GM18907 (cell line): ENCODE data around the gene USP6NL.

ENCODE experiments used
- ATAC-seq: cut with Tn5 transposase; IDR thresholded peaks from one replicate; pipeline ENCODE4 v1.9.1; 2021; ENCODE audit warnings: mild to moderate bottlenecking, moderate library complexity; ENCODE audit not compliant: unreplicated experiment

USP6NL gene

DNA sequence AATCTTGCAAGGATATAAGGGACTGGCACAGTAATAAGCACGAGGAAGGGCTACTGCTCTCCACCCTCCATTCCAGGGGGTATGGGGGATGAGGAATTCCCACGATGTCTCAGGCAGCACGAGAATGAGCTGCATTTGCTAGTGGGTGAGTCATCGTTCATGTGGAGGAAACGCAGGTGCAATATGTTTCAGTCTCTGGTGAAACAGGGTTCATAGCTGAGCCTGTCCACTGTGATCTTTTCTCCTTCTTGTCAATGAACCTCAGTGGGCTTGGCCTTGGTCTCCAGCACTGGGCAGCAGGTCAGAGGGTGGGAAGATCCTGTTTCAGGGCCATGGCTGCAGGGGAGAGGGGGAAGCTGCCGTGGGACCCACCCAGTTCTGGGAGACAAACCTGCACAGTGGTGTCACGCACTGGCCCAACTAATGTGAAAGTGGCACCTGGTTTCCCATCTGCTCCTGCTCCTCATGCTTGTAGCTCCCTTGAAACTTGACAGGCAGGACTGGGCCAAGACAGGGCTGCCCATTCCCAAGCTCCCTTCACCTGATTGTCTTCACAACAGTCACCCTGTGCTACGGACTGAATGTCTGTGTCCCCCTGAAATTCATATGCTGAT is 181.9 kb downstream of the USP6NL start:
- no peak for ATAC-seq

DNA sequence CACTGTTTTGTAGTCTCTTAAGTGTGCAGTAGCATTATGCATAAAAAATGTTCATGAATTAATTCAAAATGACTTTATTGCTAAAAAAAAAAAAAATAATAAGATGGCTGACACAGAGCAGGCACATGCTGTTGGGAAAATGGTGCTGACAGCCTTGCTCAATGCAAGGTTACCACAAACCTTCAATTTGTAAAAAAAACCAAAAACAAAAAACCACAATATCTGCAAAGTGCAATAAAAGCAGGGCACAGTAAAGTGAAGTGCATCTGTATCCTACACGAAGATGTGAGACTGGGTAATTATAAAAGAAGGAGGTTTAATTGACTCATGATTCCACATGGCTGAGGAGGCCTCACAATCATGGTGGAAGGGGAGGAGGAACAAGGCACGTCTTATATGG is 185.8 kb downstream of the USP6NL start:
- ATAC-seq, result no peak

DNA sequence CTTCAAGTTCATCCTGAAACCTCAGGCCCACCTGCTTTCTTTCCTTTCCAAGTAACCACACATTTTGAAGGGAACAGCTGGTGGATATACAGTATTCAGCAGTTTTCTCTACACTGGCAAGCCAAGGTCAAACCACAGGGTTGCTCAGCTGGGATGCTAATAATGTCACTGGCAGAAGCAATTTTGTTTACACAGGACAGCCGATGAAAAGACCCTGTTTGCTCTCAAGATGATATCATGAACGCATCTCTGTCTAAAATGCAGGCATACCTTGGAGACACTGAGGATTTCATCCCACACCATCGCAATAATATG is 186.2 kb downstream of the USP6NL start:
- no peak for ATAC-seq

DNA sequence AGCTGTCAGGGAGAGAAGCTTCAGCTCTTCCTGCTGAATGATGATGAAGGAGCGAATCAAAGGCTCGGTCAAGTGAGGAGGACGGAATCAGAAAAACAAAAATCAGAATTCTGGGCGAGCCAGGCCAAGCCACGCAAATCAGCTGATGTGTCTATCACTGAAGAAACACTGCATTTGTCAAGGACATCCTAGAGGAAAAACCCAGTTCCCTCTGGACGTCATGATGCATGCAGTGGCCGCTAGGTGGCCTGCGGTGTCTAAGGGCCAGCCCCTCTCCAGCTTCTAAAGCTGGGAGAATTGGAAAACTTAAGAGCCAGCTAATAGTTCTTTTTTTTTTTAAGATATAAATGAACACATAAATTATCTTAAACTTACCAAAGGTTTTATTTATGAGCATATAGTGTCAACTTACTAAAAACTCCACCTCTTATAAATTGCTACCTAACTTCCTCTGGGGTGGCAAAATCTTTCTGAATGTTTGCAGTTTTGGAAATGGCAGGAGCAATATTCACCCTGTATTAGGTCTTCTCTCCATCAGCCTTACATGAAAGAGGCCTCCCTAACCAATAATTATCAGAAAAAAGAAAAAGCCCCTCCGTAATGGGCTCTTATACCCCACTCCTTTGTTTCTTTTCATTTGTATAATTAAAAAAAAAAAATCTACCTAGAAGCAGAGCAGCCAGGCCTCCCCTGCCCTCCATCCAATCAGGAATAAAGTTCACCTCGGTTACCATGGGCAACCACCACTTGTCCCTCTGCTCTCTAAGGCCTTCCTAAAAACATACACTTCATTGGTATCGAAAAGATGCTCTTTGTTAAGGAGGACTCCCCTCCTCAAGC is 186.8 kb downstream of the USP6NL start:
- ATAC-seq, result peak; percentile 68

DNA sequence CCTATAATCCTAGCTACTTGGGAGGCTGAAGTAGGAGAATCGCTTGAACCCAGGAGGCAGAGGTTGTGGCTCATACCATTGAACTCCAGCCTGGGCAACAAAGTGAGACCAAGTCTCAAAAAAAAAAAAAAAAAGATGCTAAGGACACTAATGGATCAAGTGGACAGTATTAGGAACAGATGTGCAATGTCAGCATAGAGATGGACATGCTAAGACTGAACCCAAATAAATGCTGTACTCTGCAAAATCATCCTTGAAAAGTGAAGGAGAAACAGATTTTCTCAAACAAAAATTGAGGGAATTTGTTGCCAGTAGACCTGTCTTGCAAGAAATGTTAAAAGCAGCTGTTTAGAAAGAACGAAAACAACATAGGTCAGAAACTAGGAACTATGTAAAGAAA is 194.5 kb downstream of the USP6NL start:
- ATAC-seq, result no peak

DNA sequence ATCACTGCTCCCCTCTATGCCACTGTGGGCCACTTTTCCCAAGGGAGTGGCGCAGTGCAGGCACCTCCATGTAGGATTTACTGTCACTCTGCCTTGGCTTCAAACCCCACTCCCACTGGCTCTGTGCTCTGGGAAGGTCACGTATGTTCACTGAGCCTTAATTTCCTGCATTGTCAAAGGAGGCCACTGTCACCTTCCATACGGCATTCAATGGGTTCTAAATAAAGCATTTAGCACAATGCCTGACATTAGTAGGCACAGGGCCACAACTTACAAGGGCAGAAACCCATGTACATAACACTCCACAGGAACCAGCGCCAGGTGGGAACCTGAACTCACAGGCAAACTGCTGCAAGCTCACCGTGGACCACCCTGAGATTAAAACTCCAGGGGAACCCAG is 196.4 kb downstream of the USP6NL start:
- ATAC-seq, result no peak

DNA sequence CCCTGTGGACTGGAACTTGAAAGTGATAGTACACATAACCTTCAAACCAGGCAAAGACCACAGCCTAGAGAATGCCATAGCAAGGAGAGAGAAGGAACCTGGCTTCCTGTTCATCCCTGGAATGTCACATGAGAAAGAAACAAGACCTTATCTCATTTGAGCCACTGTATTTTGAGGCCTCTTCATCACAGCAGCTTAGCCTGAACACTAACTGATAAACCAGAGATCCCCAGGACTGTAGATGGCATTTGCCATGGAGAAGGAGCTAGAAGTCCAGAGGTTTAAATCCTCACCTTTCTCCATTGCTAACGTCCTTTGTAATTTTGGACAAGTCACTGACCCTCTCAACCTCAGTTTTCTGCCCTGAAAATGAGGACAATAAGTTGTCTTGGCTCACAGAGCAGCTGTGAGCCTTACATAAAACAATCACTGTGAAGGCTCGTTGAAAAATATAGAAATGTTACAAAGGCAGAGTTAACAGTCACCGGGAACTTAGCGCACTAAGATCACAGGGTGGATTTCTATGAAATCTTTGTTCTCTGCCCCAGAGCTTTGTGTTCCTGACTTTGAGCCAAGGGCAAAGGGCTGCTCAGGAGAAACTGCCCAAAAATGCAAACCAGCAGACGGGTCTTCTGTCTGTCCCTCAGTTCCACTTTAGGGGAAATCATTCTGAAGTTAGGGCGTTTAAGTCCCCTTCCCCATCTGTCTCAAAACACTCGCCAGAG is 197.0 kb downstream of the USP6NL start:
- ATAC-seq, result no peak

DNA sequence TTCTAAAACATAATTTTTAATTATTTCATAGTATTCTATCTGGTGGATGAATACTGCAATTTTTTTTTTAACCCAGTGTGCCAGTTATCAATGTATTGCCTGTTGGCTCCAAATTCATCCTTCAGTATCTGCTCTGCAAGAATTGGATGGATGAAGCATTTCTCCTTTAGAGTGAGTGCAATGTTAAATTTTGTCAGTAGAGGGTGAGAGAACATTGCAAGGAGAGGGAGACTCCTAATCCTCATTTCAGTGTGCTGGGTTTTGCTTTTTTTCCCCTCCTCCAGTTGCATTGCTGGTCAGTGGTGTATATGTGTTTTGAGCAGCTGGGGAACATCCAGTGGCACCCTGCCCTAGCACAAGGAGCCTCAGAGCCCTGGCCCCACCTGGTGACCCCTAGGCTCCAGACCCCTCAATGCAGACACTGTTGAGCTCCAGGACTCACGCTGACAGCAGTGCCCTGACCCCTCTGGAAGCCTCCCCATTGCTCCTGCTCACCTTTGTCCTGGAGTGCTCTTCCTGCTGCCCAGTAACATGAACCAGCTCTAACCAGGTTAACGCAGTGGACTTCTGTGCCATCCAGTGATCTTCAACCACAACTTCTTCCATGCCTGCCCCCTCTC is 199.4 kb downstream of the USP6NL start:
- ATAC-seq, result no peak

DNA sequence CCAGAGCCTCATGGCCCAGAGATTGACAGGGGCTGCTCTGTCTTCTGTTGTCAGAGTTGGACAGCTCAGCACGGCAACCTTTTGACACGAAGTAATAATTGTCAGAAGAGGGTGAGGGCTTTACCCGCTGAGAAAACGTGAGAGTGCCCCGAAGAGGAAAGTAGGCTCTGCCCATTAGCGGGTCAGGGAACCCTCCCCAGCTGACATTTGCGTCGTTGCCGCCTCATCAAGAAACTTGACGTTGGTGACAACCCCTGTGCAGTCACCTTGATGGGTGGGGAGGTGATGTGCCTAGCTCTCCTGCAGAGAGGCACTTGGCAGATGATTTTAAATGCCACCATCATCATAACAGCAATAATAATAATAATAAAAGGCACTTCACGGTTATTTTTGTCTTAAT is 202.1 kb downstream of the USP6NL start:
- no peak for ATAC-seq

DNA sequence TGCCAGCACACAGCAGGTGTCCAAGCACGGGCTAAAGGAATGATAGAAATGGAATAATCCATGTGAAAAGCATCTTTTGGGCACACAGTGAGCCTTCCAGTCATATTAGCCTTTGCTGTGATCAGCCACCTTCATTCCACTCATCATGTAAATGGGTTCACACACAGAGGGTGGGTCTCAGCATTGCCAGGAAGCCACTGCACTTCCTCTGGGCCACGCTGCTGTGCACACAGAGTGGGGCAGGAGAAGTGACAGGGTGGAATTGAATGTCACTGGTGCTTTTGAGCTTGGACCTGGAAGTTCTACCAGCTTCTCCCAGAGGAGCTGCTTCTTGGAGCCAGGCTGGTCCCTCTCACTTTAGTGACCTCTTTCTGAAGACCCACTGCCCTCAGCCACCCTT is 203.5 kb downstream of the USP6NL start:
- ATAC-seq, result no peak

DNA sequence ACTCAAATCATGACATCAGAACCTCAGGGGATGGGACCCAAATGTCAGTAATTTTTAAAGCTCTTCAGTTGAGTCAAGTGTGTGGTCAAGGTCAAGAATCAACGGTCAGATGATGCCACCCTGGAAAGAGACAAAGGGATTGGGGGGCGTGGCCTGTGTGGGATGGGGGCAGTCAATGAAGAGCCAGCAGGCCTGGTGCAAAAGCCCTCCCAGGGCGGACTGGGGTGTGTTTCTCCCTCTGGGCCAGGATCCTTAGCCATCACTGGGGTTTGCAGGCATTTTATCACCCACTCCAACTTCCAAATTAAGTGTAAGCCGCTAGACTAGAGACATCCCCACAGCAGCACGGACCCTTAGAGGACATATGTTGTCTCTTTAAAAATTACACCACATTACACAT is 204.7 kb downstream of the USP6NL start:
- no peak for ATAC-seq

DNA sequence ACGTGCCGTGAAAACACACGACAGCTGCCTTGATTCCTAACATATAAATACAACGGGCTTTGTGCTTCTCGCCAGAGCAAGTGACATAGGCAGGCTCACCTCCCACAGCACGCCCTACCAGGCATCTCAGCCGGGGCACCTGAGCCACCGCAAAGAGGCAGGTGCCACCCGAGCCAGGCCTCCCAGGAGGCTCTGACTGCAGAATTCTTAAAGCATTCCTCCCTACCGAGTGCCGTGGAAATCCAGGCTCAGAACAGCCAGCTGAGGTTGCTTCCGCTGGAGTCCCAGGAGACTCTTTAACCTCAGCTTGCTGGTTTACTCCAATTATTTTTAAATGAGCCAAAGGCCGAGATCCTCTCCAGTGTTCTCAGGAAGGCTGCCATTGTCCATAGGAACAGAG is 206.5 kb downstream of the USP6NL start:
- ATAC-seq, result no peak
